ENCODE measurements around the gene RAB31.

DNA sequence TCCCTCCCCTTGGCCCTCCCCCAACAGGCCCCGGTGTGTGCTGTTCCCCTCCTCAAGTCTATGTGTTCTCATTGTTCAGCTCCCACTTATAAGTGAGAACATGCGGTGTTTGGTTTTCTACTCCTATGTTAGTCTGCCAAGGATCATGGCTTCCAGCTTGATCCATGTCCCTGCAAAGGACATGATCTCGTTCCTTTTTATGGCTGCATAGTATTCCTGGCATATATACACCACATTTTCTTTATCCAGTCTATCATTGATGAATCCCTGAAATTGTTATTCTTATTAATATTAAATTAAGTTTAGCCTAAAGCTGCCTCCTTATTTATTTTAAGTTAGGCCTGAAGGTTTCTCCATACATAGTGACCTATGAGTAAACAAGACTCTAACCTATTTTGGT lies 18.8 kb upstream of the RAB31 start:
- TF ChIP-seq CTCF (IDR thresholded peaks at IDR 0.05), result no peak
- no peak for TF ChIP-seq POLR2A (IDR thresholded peaks at IDR 0.05)

All from breast epithelium (tissue), 3 donors.